Esophagus (tissue), 2 donors: ENCODE results near the gene DEK. TPM values are rescaled to one million over a fixed set of nuclear protein-coding genes. Genes with fewer than 3 reads are reported as not detected.
A peak's percentile ranks its signal among the peaks of the same experiment; 100 is the strongest.
"Not testable (repeated sequence)": the region's sequence is repeated elsewhere in the genome, so short reads cannot be mapped to it uniquely, and the experiment has no call there.

ENCODE experiments used
- H3K27ac ChIP-seq, 2 donors: one replicate each; pipeline ENCODE4 v1.5.1; 2013; ENCODE audit warnings: low read depth in 2 of 2, mild to moderate bottlenecking in 2 of 2, inconsistent platforms in 1 of 2, low read length in 1 of 2, moderate library complexity in 1 of 2
- H3K27me3 ChIP-seq, 2 donors: one replicate each; pipeline ENCODE4 v1.6.1; 2013; ENCODE audit warnings: low read length in 2 of 2, control low read depth in 1 of 2, mild to moderate bottlenecking in 1 of 2; ENCODE audit not compliant: insufficient read depth in 2 of 2, control insufficient read depth in 1 of 2
- H3K36me3 ChIP-seq, 2 donors: one replicate each; pipeline ENCODE4 v1.6.1; 2013; ENCODE audit warnings: low read length in 1 of 2; ENCODE audit not compliant: control insufficient read depth in 2 of 2, insufficient read depth in 2 of 2
- H3K4me1 ChIP-seq, 2 donors: one replicate each; pipeline ENCODE4 v1.6.1; 2013; ENCODE audit warnings: low read length in 1 of 2; ENCODE audit not compliant: control insufficient read depth in 2 of 2, insufficient read depth in 2 of 2
- H3K4me3 ChIP-seq, 2 donors: one replicate each; pipeline ENCODE4 v1.5.1; 2013; ENCODE audit warnings: low read length in 2 of 2, mild to moderate bottlenecking in 2 of 2, low read depth in 1 of 2, moderate library complexity in 1 of 2
- H3K9me3 ChIP-seq, 2 donors: one replicate each; pipeline ENCODE4 v1.6.1; 2013; ENCODE audit warnings: mild to moderate bottlenecking in 2 of 2, low read depth in 1 of 2, low read length in 1 of 2, moderate library complexity in 1 of 2; ENCODE audit not compliant: control insufficient read depth in 2 of 2, insufficient read depth in 1 of 2
- WGBS, 2 donors: extraction: QIAGEN DNeasy Blood & Tissue Kit; methylation state at CpG; one replicate each; pipeline ENCODE4 v1.1.7; 2013; 5-methylcytosine and 5-hydroxymethylcytosine counted together
- polyA plus RNA-seq, 2 donors: library from polyadenylated mRNA; stranded (reverse); fragments of 200-250 nt; gene quantifications; one replicate each; pipeline ENCODE4 v1.2.3, GENCODE V29; 2013
- donor health status: healthy with polysubstance abuse.
- donor health status: Bipolar disorder and iron deficiency.

DEK gene, protein sequence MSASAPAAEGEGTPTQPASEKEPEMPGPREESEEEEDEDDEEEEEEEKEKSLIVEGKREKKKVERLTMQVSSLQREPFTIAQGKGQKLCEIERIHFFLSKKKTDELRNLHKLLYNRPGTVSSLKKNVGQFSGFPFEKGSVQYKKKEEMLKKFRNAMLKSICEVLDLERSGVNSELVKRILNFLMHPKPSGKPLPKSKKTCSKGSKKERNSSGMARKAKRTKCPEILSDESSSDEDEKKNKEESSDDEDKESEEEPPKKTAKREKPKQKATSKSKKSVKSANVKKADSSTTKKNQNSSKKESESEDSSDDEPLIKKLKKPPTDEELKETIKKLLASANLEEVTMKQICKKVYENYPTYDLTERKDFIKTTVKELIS
- polyA plus RNA-seq = 10 to 100 TPM; 27.0 to 43.1 TPM

DNA sequence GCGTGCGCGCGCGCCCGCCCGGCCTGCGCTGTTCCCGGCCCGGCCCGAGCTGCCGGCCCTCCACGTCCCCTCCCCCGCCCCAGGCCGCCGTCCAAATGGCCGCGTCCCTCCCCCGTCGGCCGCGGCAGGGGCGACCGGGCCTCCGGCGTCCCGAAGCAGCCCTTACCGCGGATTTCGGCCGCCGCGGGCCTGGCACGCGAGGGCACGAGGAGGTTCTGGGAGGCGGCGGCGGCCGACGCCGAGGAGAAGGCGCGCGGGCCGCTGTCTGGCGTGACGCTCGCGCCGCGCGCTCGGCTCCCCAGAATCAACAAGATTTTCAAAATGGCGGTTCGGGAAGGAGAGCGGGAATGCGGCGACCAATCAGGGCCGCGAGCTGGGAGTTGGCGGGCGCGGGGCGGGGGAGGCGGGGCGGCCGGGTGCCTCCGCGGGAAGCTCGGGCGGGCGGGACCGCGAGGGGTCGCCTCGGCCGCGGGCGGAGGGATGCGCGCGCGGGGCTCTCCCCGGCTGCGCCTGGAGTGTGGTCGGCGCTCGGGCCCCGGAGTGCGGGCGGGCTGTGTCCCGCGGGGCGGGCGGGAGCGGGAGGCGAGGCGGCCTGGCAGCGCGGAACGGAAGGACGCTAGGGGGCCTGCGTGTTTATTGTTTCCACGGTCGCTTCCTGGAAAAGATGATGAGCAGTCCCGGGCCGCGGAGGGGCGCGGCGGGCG is at the start of gene DEK:
TSS of gene DEK (minus strand) at position 312 of the 704 bp plus-strand sequence. CDS start 543 bp downstream, outside the sequence.
- Histone ChIP-seq H3K9me3 (no peaks in the 10 kb centered on the region), H3K27ac (peak within 1 kb of the TSS; percentile 93 to 95), H3K36me3 (no peaks in the 10 kb centered on the region), H3K27me3 (no peaks in the 10 kb centered on the region), H3K4me1 (peaks cover 2 to 7% of the 10 kb centered on the region in 2 donors), H3K4me3 (peak within 1 kb of the TSS; percentile 80 to 94)
- WGBS, 2 donors = 1% methylated on average over 59 to 113 of the region's 113 CpGs

DNA sequence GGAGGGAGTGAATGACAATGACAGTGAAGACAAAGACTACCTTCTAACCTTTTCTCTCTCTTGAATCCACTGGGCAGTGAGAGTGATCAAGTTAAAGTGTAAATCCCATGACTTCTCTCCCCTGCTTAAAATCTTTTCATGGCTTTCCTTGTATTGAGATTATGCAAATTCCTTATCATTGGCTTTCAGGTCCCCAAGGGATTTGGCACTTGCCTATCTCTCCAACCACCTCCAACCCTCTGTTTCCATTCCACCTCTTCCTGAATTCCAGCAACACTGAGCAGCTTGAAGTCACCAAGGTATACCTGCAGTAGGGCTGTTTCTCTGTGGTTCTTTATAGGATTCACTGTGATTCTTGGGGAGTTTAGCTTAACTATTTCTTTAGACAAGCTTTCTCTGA is 48.0 kb upstream of the DEK start:
- Histone ChIP-seq H3K9me3 (no peaks in the 10 kb centered on the region), H3K4me3 (no peak overlapping the region), H3K27me3 (no peaks in the 10 kb centered on the region), H3K27ac (no peak overlapping the region), H3K36me3 (no peaks in the 10 kb centered on the region), H3K4me1 (no peaks in the 10 kb centered on the region)

DNA sequence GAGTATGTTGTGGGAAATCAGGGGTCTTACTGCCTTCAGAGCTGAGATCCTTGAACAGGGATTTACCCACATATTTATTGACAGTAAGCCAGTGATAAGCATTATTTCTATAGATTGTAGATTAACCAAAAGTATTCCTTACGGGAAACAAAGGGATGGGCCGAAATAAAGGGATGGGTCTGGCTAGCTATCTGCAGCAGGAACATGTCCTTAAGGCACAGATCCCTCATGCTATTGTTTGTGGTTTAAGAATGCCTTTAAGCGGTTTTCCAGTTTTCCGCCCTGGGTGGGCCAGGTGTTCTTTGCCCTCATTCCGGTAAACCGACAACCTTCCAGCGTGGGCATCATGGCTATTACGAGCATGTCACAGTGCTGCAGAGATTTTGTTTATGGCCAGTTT is 45.7 kb upstream of the DEK start:
- not testable (repeated sequence) for H3K4me3 ChIP-seq, H3K27me3 ChIP-seq, H3K9me3 ChIP-seq, H3K27ac ChIP-seq, H3K36me3 ChIP-seq, H3K4me1 ChIP-seq
- 71 to 87% methylated on average over 8 of the region's 8 CpGs for WGBS, 2 donors

DNA sequence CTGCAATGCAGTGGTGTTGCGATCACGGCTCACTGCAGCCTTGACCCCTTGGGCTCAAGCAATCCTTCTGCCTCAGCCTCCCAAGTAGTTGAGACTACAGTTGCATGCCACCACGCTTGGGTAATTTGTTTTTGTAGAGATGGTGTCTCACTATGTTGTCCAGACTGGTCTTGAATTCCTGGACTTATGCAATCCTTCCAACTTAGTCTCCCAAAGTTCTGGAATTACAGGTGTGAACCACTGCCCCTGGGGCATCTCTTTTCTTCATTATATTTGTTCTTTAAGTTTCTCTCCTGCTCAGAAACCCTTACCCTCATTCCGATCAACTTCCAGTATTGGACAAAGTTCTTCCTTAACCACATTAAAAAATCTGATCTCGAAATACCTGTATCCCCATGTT is 44.7 kb upstream of the DEK start:
- H3K4me3 ChIP-seq = no peak overlapping the region
- no peak overlapping the region for H3K27ac ChIP-seq
- 94% methylated on average over 5 of the region's 5 CpGs for WGBS, 2 donors
- no peaks in the 10 kb centered on the region for H3K4me1 ChIP-seq
- no peaks in the 10 kb centered on the region for H3K36me3 ChIP-seq
- no peaks in the 10 kb centered on the region for H3K27me3 ChIP-seq
- no peaks in the 10 kb centered on the region for H3K9me3 ChIP-seq

DNA sequence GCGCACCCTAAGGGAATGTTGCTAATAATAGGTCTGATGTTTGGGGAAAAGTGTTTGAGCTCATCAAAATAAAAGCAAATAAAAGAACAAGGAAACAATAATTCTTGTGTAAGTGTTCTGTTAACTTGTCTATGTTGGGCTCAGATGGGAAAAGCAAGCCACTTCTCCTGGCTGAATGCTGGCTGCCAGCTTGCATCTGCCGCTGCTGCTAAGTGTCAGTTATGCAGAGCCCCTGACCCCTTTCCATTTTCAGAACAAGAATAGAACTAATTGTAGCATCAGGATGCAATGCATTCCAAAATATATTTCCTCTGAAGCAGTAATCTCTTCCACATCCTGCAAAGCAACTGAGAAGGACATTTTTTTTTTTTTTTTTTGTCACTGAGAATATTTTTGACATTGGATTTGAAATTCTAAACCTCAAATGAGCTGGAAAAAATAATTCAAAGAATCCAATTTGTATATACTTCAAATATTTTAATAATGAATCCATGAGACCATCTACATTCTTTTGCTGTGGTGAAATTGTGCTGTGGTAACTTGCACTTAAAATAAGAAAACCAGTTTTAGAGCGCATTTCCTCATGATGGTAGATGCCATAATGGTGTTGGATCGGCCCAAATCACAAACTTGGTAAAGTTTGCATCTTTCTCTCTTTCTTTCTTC is 43.9 kb upstream of the DEK start:
- H3K36me3 ChIP-seq = no peaks in the 10 kb centered on the region
- WGBS, 2 donors = 79 to 81% methylated on average over 4 of the region's 4 CpGs
- H3K27me3 ChIP-seq = no peaks in the 10 kb centered on the region
- H3K4me3 ChIP-seq = no peak overlapping the region
- no peak overlapping the region for H3K27ac ChIP-seq
- H3K4me1 ChIP-seq = no peaks in the 10 kb centered on the region
- H3K9me3 ChIP-seq = no peaks in the 10 kb centered on the region

DNA sequence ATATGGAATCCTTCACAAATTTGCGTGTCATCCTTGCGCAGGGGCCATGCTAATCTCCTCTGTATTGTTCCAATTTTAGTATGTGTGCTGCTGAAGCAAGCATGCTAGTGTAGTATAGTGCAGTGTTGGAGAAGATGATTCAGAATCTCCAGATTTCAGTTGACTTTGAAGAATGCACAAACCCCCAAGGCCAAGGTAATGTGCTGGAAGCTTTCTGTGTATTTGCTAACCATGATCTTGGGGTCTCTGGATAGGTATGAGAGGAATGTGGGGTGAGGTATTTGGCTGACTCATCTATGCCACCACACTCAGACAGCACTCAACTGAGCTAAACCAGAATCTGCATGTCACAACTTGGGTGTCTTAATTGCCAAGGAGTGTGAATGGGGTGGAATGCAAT is 42.6 kb upstream of the DEK start:
- Histone ChIP-seq H3K9me3 (no peaks in the 10 kb centered on the region), H3K4me1 (no peaks in the 10 kb centered on the region), H3K27ac (no peak overlapping the region), H3K36me3 (no peaks in the 10 kb centered on the region), H3K27me3 (no peaks in the 10 kb centered on the region), H3K4me3 (no peak overlapping the region)
- WGBS, 2 donors = 91% methylated on average over 2 of the region's 2 CpGs

DNA sequence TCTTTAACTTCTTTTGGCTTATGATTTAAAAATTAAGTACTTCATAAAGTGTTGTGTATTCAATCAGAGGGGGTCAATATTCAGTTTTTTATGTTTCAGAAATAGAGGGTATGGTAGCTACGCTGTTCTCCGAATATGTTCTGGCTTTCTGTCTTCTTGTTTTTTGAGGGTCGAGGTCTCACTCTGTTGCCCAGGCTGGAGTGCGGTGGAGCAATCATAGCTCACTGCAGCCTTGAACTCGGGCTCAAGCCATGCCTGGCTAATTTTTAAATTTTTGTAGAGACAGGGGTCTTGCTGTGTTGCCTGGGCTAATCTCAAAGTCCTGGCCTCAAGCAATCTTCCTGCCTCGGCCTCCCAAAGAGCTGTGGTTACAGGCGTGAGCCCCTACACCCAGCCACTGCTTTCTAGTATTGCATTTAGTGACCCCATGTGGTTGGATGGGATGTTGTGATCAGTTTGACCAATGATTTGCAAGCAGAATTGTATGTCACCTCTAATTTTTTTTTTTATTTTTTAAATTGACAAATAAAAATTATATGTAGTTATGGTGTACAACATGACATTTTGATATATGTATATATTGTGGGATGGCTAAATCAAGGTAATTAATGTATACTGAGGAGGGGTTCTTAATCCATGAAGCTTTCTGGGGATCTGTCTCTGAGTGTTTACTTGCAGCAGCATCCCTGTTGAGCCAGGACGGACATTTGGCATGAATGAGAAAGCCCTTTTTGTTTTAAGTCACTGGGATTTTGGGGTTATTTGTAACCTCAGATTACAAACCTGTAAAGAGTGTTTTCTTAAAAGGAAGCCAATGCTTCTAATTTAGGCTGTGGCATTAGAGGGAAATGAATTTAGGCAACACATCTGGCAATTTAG is 38.5 kb upstream of the DEK start:
- Histone ChIP-seq H3K36me3 (no peaks in the 10 kb centered on the region), H3K9me3 (no peaks in the 10 kb centered on the region), H3K27ac (no peak overlapping the region), H3K4me1 (no peaks in the 10 kb centered on the region), H3K4me3 (no peak overlapping the region), H3K27me3 (no peaks in the 10 kb centered on the region)
- WGBS, 2 donors = 80 to 83% methylated on average over 8 of the region's 8 CpGs

DNA sequence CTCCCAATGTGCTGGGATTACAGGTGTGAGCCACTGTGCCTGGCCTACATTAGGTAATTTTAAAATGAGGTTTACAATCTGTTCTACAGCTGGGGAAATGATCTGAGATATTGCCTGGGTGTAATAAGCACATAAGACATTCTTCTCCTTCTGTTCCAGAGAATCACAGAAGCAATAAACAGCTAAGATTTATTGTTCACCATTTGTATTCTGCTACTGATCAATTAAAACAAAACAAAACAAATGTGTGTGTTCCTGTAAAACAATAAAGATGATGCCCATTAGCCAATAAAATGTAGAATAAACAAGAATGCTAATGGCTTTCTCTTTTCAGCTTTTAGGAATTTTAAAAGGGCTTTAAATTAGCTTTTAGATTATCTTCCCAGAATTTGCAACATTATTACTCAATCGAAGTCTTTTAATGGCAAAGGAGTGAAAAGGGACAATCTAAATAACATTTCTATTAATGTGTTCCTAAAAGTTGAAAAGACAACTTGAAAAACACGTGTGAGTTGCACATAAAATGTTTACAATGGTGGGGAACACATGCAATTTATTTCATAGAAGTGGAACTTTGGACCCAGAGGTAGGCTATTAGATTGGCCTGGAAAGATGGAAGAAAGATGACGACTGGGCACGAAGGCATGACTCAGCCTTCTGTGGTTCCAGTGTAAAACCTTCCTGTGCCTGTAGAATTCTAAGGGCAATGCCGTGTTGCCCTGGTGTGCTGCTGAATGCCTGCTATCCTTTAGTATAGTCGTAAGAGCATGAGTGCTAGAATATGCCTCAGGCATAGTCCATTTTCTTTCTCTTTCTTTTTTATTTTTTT is 29.0 kb upstream of the DEK start:
- H3K4me1 ChIP-seq = no peaks in the 10 kb centered on the region
- no peak overlapping the region for H3K27ac ChIP-seq
- H3K9me3 ChIP-seq = no peaks in the 10 kb centered on the region
- H3K27me3 ChIP-seq = no peaks in the 10 kb centered on the region
- 65 to 70% methylated on average over 6 of the region's 6 CpGs for WGBS, 2 donors
- no peak overlapping the region for H3K4me3 ChIP-seq
- no peaks in the 10 kb centered on the region for H3K36me3 ChIP-seq
